ENCODE results near the gene SORBS1. TPM values are rescaled to one million over a fixed set of nuclear protein-coding genes. Genes with fewer than 3 reads are reported as not detected.

The SORBS1 gene
- total and polyA plus RNA-seq, 2 of the 13 experiments (the other 11 are each of a cell fraction or from before 2014, with no cell fraction given), result 16.8 to 39.8 TPM

DNA sequence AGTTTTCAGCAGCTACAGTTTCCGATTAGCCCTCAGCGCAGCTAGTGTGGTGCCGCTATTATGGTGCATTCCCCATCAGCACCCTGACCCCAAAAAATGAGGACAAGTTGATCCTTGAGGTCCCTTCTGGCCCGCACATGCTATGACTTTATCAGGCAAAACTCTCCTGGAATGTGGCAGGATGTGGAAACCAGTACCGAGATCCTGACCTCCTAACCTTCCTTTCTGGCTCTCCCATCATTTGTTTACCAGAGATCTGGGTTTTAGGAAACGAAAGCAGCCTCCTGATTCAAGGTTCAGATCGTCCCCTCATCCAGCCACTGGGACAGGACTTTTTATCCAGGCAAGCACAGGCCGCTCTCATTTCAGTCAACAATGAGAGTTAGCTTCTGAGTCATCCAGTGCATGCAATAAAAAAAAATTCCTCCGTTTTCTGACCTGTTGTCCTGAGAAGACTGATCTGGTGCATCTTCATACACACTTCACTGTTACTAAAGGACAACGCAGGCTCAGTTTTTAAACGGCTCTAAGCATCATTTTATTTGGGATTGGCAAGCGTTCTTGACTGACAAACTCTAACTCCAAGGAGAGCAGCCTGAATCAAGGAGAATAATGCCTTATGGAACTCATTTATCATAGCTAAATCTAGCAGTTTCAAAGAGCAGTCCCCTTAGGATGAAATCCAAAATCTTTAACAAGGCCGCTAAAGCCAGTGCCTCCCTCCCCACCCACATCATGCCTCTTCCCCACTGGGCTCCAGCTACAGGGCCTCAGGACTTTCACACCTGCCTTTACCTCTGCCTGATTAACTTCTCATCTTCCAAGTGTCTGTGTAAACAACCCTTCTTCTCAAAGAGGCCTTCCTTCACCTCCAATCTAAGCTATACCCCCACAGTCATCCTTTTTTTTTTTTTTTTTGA lies 287.5 kb downstream of the SORBS1 start (continued):
- TF ChIP-seq, protein P1, sequence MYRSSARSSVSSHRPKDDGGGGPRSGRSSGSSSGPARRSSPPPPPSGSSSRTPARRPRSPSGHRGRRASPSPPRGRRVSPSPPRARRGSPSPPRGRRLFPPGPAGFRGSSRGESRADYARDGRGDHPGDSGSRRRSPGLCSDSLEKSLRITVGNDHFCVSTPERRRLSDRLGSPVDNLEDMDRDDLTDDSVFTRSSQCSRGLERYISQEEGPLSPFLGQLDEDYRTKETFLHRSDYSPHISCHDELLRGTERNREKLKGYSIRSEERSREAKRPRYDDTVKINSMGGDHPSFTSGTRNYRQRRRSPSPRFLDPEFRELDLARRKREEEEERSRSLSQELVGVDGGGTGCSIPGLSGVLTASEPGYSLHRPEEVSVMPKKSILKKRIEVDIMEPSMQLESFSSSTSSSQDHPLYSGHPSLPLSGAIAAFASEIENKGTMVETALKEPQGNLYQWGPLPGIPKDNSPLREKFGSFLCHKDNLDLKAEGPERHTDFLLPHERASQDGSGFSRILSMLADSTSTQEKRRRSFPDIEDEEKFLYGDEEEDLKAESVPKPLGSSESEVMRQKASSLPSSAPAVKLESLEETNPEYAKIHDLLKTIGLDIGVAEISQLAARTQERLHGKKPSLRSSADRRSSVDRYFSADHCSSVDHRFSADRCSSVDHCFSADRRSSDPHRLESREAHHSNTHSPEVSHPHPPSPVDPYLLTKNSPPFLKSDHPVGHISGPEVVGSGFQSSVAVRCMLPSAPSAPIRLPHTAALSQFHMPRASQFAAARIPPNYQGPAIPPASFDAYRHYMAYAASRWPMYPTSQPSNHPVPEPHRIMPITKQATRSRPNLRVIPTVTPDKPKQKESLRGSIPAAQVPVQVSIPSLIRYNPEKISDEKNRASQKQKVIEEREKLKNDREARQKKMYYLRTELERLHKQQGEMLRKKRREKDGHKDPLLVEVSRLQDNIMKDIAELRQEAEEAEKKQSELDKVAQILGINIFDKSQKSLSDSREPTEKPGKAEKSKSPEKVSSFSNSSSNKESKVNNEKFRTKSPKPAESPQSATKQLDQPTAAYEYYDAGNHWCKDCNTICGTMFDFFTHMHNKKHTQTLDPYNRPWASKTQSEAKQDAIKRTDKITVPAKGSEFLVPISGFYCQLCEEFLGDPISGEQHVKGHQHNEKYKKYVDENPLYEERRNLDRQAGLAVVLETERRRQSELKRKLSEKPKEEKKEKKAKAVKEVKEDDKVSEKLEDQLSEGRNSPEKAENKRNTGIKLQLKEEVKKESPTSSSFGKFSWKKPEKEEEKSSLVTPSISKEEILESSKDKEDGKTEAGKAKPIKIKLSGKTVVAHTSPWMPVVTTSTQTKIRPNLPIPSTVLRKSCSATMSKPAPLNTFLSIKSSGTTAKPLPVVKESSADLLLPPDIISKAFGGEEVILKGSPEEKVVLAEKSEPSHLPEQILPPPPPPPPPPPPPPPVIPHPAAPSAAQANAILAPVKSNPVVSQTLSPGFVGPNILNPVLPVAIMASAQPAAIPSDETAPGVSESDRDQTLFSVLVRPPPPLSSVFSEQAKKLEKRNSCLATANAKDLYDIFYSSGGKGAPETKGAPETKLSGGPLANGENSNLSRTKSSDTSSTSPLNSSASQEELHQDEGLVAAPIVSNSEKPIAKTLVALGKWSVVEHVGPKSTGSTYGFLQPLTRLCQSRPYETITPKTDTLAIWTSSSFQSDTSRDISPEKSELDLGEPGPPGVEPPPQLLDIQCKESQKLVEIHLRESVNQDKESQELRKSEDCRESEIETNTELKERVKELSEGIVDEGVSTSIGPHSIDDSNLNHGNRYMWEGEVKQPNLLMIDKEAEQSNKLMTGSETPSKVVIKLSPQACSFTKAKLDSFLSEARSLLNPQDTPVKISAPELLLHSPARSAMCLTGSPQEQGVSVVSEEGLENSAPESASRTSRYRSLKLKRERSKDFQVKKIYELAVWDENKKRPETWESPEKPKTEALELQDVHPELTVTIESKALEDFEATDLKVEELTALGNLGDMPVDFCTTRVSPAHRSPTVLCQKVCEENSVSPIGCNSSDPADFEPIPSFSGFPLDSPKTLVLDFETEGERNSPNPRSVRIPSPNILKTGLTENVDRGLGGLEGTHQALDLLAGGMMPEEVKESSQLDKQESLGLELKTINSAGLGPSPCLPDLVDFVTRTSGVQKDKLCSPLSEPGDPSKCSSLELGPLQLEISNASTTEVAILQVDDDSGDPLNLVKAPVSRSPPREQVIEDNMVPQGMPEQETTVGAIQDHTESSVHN (CRISPR knock-in tag; IDR thresholded peaks at IDR 0.05), result no peak
- TF ChIP-seq NR2C2 (CRISPR knock-in tag; IDR thresholded peaks at IDR 0.05; ENCODE audit: borderline replicate concordance), result peak; percentile 75; the same call in 1 of the 2 replicates
- TF ChIP-seq, protein P2, sequence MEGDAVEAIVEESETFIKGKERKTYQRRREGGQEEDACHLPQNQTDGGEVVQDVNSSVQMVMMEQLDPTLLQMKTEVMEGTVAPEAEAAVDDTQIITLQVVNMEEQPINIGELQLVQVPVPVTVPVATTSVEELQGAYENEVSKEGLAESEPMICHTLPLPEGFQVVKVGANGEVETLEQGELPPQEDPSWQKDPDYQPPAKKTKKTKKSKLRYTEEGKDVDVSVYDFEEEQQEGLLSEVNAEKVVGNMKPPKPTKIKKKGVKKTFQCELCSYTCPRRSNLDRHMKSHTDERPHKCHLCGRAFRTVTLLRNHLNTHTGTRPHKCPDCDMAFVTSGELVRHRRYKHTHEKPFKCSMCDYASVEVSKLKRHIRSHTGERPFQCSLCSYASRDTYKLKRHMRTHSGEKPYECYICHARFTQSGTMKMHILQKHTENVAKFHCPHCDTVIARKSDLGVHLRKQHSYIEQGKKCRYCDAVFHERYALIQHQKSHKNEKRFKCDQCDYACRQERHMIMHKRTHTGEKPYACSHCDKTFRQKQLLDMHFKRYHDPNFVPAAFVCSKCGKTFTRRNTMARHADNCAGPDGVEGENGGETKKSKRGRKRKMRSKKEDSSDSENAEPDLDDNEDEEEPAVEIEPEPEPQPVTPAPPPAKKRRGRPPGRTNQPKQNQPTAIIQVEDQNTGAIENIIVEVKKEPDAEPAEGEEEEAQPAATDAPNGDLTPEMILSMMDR (CRISPR knock-in tag; IDR thresholded peaks at IDR 0.05), result 0 out of 2 replicates have a peak, but pooled peaks have one; percentile 15
- peak; percentile 82 for TF ChIP-seq FOXO1 (CRISPR knock-in tag; IDR thresholded peaks at IDR 0.05)
- no peak for TF ChIP-seq MTF1 (CRISPR knock-in tag; IDR thresholded peaks at IDR 0.05)
- TF ChIP-seq ZNF841 (CRISPR knock-in tag; IDR thresholded peaks at IDR 0.05; ENCODE audit: borderline replicate concordance), result no peak
- TF ChIP-seq PTBP1 (IDR thresholded peaks at IDR 0.05; ENCODE audit: low read depth, low read length, poor library complexity, severe bottlenecking), result no peak
- TF ChIP-seq FOSL1 (CRISPR knock-in tag; IDR thresholded peaks at IDR 0.05; ENCODE audit: borderline replicate concordance), result peak; percentile 58; the same call in 1 of the 2 replicates
- TF ChIP-seq SALL1 (CRISPR knock-in tag; IDR thresholded peaks at IDR 0.05), result peak; percentile 90
- TF ChIP-seq, protein P3, sequence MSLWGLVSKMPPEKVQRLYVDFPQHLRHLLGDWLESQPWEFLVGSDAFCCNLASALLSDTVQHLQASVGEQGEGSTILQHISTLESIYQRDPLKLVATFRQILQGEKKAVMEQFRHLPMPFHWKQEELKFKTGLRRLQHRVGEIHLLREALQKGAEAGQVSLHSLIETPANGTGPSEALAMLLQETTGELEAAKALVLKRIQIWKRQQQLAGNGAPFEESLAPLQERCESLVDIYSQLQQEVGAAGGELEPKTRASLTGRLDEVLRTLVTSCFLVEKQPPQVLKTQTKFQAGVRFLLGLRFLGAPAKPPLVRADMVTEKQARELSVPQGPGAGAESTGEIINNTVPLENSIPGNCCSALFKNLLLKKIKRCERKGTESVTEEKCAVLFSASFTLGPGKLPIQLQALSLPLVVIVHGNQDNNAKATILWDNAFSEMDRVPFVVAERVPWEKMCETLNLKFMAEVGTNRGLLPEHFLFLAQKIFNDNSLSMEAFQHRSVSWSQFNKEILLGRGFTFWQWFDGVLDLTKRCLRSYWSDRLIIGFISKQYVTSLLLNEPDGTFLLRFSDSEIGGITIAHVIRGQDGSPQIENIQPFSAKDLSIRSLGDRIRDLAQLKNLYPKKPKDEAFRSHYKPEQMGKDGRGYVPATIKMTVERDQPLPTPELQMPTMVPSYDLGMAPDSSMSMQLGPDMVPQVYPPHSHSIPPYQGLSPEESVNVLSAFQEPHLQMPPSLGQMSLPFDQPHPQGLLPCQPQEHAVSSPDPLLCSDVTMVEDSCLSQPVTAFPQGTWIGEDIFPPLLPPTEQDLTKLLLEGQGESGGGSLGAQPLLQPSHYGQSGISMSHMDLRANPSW (CRISPR knock-in tag; IDR thresholded peaks at IDR 0.05; ENCODE audit: borderline replicate concordance), result no peak; the same call in 1 of the 2 replicates
- TF ChIP-seq NR2F2 (IDR thresholded peaks at IDR 0.05; ENCODE audit: borderline replicate concordance, low read depth), result peak; percentile 94
- peak; percentile 98 for TF ChIP-seq PHF21A (CRISPR knock-in tag; IDR thresholded peaks at IDR 0.05)
